ENCODE results near the gene ARMC6. TPM values are rescaled to one million over a fixed set of nuclear protein-coding genes. Genes with fewer than 3 reads are reported as not detected.
"Not testable (repeated sequence)": the region's sequence is repeated elsewhere in the genome, so short reads cannot be mapped to it uniquely, and the experiment has no call there.

ARMC6 gene
- total RNA-seq, 4 donors from 2014 or later, result 12.0 to 32.3 (median 15.6) TPM

GRCh38 chr19:19010551-19010950, 22.9 kb upstream of the ARMC6 start:
- H3K27me3 ChIP-seq, result no peaks in the 10 kb centered on the region
- no peaks in the 10 kb centered on the region for H3K9me3 ChIP-seq
- H3K4me3 ChIP-seq, result no peak overlapping the region
- H3K27ac ChIP-seq, result no peak overlapping the region
- no peaks in the 10 kb centered on the region for H3K4me1 ChIP-seq
- intact Hi-C loops (cut with DNase I; ENCODE audit: low total_unique reads), result no loop called here
- no peak for DNase-seq
- TF ChIP-seq POLR2A (IDR thresholded peaks at IDR 0.05), result no peak
- TF ChIP-seq, protein P1, sequence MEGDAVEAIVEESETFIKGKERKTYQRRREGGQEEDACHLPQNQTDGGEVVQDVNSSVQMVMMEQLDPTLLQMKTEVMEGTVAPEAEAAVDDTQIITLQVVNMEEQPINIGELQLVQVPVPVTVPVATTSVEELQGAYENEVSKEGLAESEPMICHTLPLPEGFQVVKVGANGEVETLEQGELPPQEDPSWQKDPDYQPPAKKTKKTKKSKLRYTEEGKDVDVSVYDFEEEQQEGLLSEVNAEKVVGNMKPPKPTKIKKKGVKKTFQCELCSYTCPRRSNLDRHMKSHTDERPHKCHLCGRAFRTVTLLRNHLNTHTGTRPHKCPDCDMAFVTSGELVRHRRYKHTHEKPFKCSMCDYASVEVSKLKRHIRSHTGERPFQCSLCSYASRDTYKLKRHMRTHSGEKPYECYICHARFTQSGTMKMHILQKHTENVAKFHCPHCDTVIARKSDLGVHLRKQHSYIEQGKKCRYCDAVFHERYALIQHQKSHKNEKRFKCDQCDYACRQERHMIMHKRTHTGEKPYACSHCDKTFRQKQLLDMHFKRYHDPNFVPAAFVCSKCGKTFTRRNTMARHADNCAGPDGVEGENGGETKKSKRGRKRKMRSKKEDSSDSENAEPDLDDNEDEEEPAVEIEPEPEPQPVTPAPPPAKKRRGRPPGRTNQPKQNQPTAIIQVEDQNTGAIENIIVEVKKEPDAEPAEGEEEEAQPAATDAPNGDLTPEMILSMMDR (IDR thresholded peaks at IDR 0.05), result no peak
- no peaks in the 10 kb centered on the region for H3K36me3 ChIP-seq

GRCh38 chr19:19021115-19021514, 12.3 kb upstream of the ARMC6 start:
- DNase-seq, result no peak
- no peaks in the 10 kb centered on the region for H3K27me3 ChIP-seq
- no peak for TF ChIP-seq POLR2A (IDR thresholded peaks at IDR 0.05)
- TF ChIP-seq, protein P1 (IDR thresholded peaks at IDR 0.05), result no peak
- no peak overlapping the region for H3K27ac ChIP-seq
- no peaks in the 10 kb centered on the region for H3K36me3 ChIP-seq
- no peaks in the 10 kb centered on the region for H3K9me3 ChIP-seq
- H3K4me3 ChIP-seq, result no peak overlapping the region
- intact Hi-C loops (cut with DNase I; ENCODE audit: low total_unique reads), result no loop called here
- no peaks in the 10 kb centered on the region for H3K4me1 ChIP-seq

- no peaks in the 10 kb centered on the region for H3K4me1 ChIP-seq
These were observed 10.9 kb upstream of the ARMC6 start for GRCh38 chr19:19022380-19022961.

GRCh38 chr19:19023376-19023775, 10.0 kb upstream of the ARMC6 start:
- intact Hi-C loops (cut with DNase I; ENCODE audit: low total_unique reads); H3K36me3 ChIP-seq; H3K27ac ChIP-seq; DNase-seq; H3K4me1 ChIP-seq; H3K9me3 ChIP-seq; H3K27me3 ChIP-seq; H3K4me3 ChIP-seq: not testable (repeated sequence)

More at GRCh38 chr19:19022380-19022961, 10.9 kb upstream of the ARMC6 start:
- Histone ChIP-seq H3K36me3 (no peaks in the 10 kb centered on the region), H3K9me3 (no peaks in the 10 kb centered on the region), H3K27ac (no peak overlapping the region), H3K4me3 (no peak overlapping the region), H3K27me3 (no peaks in the 10 kb centered on the region)
- intact Hi-C loops (cut with DNase I; ENCODE audit: low total_unique reads), result no loop called here
- no peak for DNase-seq
- no peak for TF ChIP-seq POLR2A (IDR thresholded peaks at IDR 0.05)
- TF ChIP-seq, protein P1 (IDR thresholded peaks at IDR 0.05), result no peak

DNA sequence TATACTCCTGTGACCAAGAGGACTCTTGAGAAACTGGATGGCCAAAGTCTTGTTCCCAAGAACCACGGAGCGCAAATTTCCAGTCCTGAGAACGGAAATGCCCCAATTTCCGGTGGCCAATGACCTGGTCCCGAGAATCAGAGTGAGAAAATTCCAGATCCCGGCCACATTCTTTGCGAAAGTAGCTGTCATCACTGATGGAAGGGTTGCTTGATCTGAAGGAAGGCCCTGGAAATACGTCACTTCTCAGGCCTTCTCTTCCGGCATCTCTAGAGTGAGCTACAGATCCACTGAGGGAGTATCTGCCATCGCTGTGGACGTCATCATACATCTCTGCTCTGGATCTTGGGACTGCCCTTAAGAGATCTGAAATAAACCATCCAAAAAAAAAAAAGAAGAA, 7.5 kb upstream of the ARMC6 start:
- H3K27me3 ChIP-seq, result no peaks in the 10 kb centered on the region
- H3K9me3 ChIP-seq, result no peaks in the 10 kb centered on the region
- no peak for DNase-seq
- peaks cover 0 to under 1% of the 10 kb centered on the region in 2 donors for H3K4me1 ChIP-seq
- H3K4me3 ChIP-seq, result no peak overlapping the region
- TF ChIP-seq POLR2A (IDR thresholded peaks at IDR 0.05), result no peak
- TF ChIP-seq, protein P1 (IDR thresholded peaks at IDR 0.05), result no peak
- intact Hi-C loops (cut with DNase I; ENCODE audit: low total_unique reads), result no loop called here
- H3K36me3 ChIP-seq, result no peaks in the 10 kb centered on the region
- no peak overlapping the region for H3K27ac ChIP-seq

All from uterus (tissue), 4 donors.